Neural cell (in vitro differentiated cells): ENCODE results near the gene TMEM135. TPM values are rescaled to one million over a fixed set of nuclear protein-coding genes. Genes with fewer than 3 reads are reported as not detected.

Source experiments
- H2AFZ ChIP-seq: fragments of 200-600, 300-800 bp; sonication (generic), shearing (Covaris generic); 2 replicates; pipeline ENCODE4 v1.6.0; 2014; ENCODE audit warnings: low read depth, mild to moderate bottlenecking, antibody characterized with exemption, low read length, moderate library complexity
- H3F3A ChIP-seq: fragments of 200-600 bp; shearing (Covaris generic); 2 replicates; pipeline ENCODE4 v1.6.1; 2016; ENCODE audit warnings: mild to moderate bottlenecking, moderate library complexity, mixed read lengths, antibody characterized with exemption, low read length; ENCODE audit not compliant: insufficient read depth, poor library complexity, severe bottlenecking
- H3K27ac ChIP-seq: fragments of 200-600, 300-800 bp; sonication (generic), shearing (Covaris generic); 2 replicates; pipeline ENCODE4 v1.5.1; 2014; ENCODE audit warnings: mild to moderate bottlenecking, low read length, moderate library complexity
- H3K27me3 ChIP-seq: fragments of 300-800, 200-600 bp; sonication (generic), shearing (Covaris generic); 2 replicates; pipeline ENCODE4 v1.6.0; 2014; ENCODE audit warnings: mild to moderate bottlenecking, low read depth, low read length, moderate library complexity; ENCODE audit not compliant: insufficient read depth
- H3K36me3 ChIP-seq: fragments of 300-800, 200-600 bp; sonication (generic), shearing (Covaris generic); 2 replicates; pipeline ENCODE4 v1.5.1; 2014; ENCODE audit warnings: mild to moderate bottlenecking, antibody characterized with exemption, low read length, moderate library complexity; ENCODE audit not compliant: insufficient read depth
- H3K4me2 ChIP-seq: fragments of 300-800, 200-600 bp; sonication (generic), shearing (Covaris generic); 2 replicates; pipeline ENCODE4 v1.6.0; 2014; ENCODE audit warnings: mild to moderate bottlenecking, low read length
- H3K4me3 ChIP-seq: fragments of 300-800, 200-600 bp; sonication (generic), shearing (Covaris generic); 2 replicates; pipeline ENCODE4 v1.5.1; 2014; ENCODE audit warnings: mild to moderate bottlenecking, low read length, moderate library complexity
- H3K79me2 ChIP-seq: fragments of 200-600 bp; shearing (Covaris generic); replicated peaks from 2 replicates; pipeline ENCODE4 v1.6.0; 2014; ENCODE audit warnings: mild to moderate bottlenecking, low read length, moderate library complexity; ENCODE audit not compliant: insufficient read depth
- H3K9ac ChIP-seq: fragments of 300-800, 200-600 bp; sonication (generic), shearing (Covaris generic); 2 replicates; pipeline ENCODE4 v1.6.1; 2016; ENCODE audit warnings: mild to moderate bottlenecking, low read length, mixed read lengths
- H3K9me2 ChIP-seq: fragments of 200-600 bp; shearing (Covaris generic); 2 replicates; pipeline ENCODE4 v1.6.1; 2016; ENCODE audit warnings: mild to moderate bottlenecking, low read length, mixed read lengths; ENCODE audit not compliant: insufficient read depth
- H3K9me3 ChIP-seq: fragments of 200-600, 300-800 bp; sonication (generic), shearing (Covaris generic); 2 replicates; pipeline ENCODE4 v1.6.1; 2016; ENCODE audit warnings: mild to moderate bottlenecking, mixed run types, low read length, moderate library complexity, mixed read lengths
- H4K20me1 ChIP-seq: fragments of 200-600 bp; shearing (Covaris generic); 2 replicates; pipeline ENCODE4 v1.6.1; 2016; ENCODE audit warnings: mild to moderate bottlenecking, mixed run types; ENCODE audit not compliant: insufficient read depth
- EP300 ChIP-seq: fragments of 450-650 bp; conservative IDR thresholded peaks from 2 replicates; pipeline ENCODE4 v1.6.1; 2014; ENCODE audit warnings: antibody characterized with exemption, mild to moderate bottlenecking, moderate library complexity; ENCODE audit not compliant: poor library complexity, severe bottlenecking
- EZH2 ChIP-seq: fragments of 200-600, 300-800 bp; shearing (Covaris generic), sonication (generic); IDR thresholded peaks from 2 replicates; pipeline ENCODE4 v1.6.1; 2014; ENCODE audit warnings: antibody characterized with exemption, low read length, borderline replicate concordance, mild to moderate bottlenecking; ENCODE audit not compliant: insufficient read depth, poor library complexity, severe bottlenecking
- MXI1 ChIP-seq: fragments of 450-650 bp; conservative IDR thresholded peaks from 2 replicates; pipeline ENCODE4 v1.6.1; 2014; ENCODE audit warnings: antibody characterized with exemption, mild to moderate bottlenecking; ENCODE audit not compliant: poor library complexity, severe bottlenecking
- POLR2AphosphoS5 ChIP-seq: IDR thresholded peaks from 2 replicates; pipeline ENCODE4 v1.6.1; 2012
- RAD21 ChIP-seq: fragments of 450-650 bp; conservative IDR thresholded peaks from 2 replicates; pipeline ENCODE4 v1.6.1; 2014; ENCODE audit warnings: antibody characterized with exemption, mild to moderate bottlenecking, moderate library complexity
- SMC3 ChIP-seq: fragments of 450-650 bp; conservative IDR thresholded peaks from 2 replicates; pipeline ENCODE4 v1.6.1; 2014; ENCODE audit warnings: antibody characterized with exemption, mild to moderate bottlenecking, moderate library complexity; ENCODE audit not compliant: poor library complexity
- TAF1 ChIP-seq: IDR thresholded peaks from 2 replicates; pipeline ENCODE4 v1.6.1; 2012; ENCODE audit warnings: low read depth
- polyA plus RNA-seq: library from polyadenylated mRNA; depleted of rRNA; stranded (reverse); fragments of >200 nt; gene quantifications from 2 replicates; pipeline ENCODE4 v1.2.3, GENCODE V29; 2014
- TF ChIP-seq, protein P1 (sequence below): IDR thresholded peaks from 2 replicates; pipeline ENCODE4 v1.6.1; 2012; ENCODE audit warnings: borderline replicate concordance
- TF ChIP-seq, protein P2 (sequence below): fragments of 450-650 bp; IDR thresholded peaks from 2 replicates; pipeline ENCODE4 v1.5.1; 2014; ENCODE audit warnings: antibody characterized with exemption, mild to moderate bottlenecking, moderate library complexity; ENCODE audit not compliant: poor library complexity, severe bottlenecking

Gene TMEM135
- polyA plus RNA-seq, 1 donor from 2014 or later: 15.6 TPM

DNA sequence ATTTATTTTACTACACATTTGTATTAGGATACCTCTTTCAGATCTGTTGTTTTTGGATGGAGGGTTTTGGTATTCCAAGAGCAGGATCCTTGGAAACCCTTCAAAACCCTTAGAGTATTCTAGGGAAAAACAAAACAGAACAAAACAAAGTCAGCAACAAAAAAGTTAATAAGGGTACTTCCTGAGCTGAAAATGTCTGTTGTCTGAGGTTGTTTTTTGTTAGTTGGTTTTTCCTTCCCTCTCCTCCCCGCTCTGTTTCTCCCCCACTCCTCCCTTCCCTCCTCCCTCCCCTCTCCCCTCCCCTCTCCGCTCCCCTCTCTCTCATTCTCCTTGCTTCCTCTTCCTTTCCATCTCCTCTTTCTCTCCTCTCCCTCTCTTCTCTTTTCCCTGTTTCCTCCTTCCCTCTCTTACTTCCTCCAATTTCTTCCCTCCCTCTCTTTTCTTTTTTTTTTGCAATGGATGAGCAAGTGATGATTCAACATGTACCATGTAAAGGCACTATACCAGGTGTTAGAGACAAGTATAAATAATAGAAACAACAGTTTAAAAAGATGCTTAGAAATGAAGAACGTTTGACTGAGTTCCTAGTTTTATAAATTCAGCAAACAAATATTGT, 160.6 kb downstream of the TMEM135 start:
- TF ChIP-seq EP300 (no peak), SMC3 (no peak), MXI1 (no peak), RAD21 (no peak), TAF1 (no peak), POLR2AphosphoS5 (no peak), EZH2 (no peak)
- TF ChIP-seq, protein P1, sequence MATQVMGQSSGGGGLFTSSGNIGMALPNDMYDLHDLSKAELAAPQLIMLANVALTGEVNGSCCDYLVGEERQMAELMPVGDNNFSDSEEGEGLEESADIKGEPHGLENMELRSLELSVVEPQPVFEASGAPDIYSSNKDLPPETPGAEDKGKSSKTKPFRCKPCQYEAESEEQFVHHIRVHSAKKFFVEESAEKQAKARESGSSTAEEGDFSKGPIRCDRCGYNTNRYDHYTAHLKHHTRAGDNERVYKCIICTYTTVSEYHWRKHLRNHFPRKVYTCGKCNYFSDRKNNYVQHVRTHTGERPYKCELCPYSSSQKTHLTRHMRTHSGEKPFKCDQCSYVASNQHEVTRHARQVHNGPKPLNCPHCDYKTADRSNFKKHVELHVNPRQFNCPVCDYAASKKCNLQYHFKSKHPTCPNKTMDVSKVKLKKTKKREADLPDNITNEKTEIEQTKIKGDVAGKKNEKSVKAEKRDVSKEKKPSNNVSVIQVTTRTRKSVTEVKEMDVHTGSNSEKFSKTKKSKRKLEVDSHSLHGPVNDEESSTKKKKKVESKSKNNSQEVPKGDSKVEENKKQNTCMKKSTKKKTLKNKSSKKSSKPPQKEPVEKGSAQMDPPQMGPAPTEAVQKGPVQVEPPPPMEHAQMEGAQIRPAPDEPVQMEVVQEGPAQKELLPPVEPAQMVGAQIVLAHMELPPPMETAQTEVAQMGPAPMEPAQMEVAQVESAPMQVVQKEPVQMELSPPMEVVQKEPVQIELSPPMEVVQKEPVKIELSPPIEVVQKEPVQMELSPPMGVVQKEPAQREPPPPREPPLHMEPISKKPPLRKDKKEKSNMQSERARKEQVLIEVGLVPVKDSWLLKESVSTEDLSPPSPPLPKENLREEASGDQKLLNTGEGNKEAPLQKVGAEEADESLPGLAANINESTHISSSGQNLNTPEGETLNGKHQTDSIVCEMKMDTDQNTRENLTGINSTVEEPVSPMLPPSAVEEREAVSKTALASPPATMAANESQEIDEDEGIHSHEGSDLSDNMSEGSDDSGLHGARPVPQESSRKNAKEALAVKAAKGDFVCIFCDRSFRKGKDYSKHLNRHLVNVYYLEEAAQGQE: no peak
- TF ChIP-seq, protein P2, sequence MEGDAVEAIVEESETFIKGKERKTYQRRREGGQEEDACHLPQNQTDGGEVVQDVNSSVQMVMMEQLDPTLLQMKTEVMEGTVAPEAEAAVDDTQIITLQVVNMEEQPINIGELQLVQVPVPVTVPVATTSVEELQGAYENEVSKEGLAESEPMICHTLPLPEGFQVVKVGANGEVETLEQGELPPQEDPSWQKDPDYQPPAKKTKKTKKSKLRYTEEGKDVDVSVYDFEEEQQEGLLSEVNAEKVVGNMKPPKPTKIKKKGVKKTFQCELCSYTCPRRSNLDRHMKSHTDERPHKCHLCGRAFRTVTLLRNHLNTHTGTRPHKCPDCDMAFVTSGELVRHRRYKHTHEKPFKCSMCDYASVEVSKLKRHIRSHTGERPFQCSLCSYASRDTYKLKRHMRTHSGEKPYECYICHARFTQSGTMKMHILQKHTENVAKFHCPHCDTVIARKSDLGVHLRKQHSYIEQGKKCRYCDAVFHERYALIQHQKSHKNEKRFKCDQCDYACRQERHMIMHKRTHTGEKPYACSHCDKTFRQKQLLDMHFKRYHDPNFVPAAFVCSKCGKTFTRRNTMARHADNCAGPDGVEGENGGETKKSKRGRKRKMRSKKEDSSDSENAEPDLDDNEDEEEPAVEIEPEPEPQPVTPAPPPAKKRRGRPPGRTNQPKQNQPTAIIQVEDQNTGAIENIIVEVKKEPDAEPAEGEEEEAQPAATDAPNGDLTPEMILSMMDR: no peak
- H3K4me3 ChIP-seq: no peak overlapping the region
- H3K27me3 ChIP-seq: no peaks in the 10 kb centered on the region
- no peak overlapping the region for H3K9ac ChIP-seq
- H4K20me1 ChIP-seq: no peaks in the 10 kb centered on the region
- no peak overlapping the region for H3K27ac ChIP-seq
- no peaks in the 10 kb centered on the region for H3K9me2 ChIP-seq
- no peaks in the 10 kb centered on the region for H3K36me3 ChIP-seq
- no peaks in the 10 kb centered on the region for H3F3A ChIP-seq
- no peak overlapping the region for H3K4me2 ChIP-seq
- H3K9me3 ChIP-seq: no peaks in the 10 kb centered on the region
- no peaks in the 10 kb centered on the region for H3K79me2 ChIP-seq
- no peak overlapping the region for H2AFZ ChIP-seq

DNA sequence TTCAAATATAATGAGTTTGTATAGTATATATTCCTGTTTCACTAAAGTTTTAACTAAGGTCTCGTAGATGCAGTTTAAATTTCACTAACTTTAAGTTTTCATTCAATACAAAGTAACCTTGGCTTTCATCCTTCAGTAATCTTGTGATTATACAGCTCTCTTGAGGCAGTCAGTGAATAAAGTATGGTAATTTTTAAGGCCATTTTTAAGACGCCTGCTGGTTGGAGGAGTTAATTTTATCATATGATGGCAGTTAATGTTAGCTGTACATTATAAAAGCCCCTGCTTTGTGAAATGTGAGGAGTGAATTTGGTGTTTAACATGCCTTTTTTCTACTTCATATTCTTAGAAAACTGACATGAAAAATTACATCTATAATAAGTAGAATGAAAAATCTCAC, 163.6 kb downstream of the TMEM135 start:
- no peaks in the 10 kb centered on the region for H3K9me2 ChIP-seq
- no peaks in the 10 kb centered on the region for H3K9me3 ChIP-seq
- H3F3A ChIP-seq: no peaks in the 10 kb centered on the region
- H3K27ac ChIP-seq: no peak overlapping the region
- no peak overlapping the region for H3K9ac ChIP-seq
- no peak overlapping the region for H3K4me2 ChIP-seq
- H4K20me1 ChIP-seq: no peaks in the 10 kb centered on the region
- H3K79me2 ChIP-seq: no peaks in the 10 kb centered on the region
- no peak overlapping the region for H3K4me3 ChIP-seq
- no peaks in the 10 kb centered on the region for H3K27me3 ChIP-seq
- no peak overlapping the region for H2AFZ ChIP-seq
- TF ChIP-seq, protein P1: no peak
- TF ChIP-seq POLR2AphosphoS5 (no peak), EZH2 (no peak), SMC3 (no peak), EP300 (no peak)
- TF ChIP-seq, protein P2: no peak
- H3K36me3 ChIP-seq: no peaks in the 10 kb centered on the region
